NCI-H2107 treated with DMSO at 0.1 percent for 48 hours (cell line): ENCODE results near the gene COPG2.
A peak's percentile ranks its signal among the peaks of the same experiment; 100 is the strongest.
"Not testable (repeated sequence)": the region's sequence is repeated elsewhere in the genome, so short reads cannot be mapped to it uniquely, and the experiment has no call there.

ENCODE experiments used
- DNase-seq: peaks from one replicate; lab custom pipeline; 2025; ENCODE audit not compliant: unreplicated experiment; lab: John Stamatoyannopoulos, UW

Gene COPG2

GRCh38 chr7:130566168-130566897 is 102.2 kb downstream of the COPG2 start:
- no peak for DNase-seq

- peak; percentile 41 for DNase-seq
These were observed 107.6 kb downstream of the COPG2 start for GRCh38 chr7:130560972-130561371.

DNA sequence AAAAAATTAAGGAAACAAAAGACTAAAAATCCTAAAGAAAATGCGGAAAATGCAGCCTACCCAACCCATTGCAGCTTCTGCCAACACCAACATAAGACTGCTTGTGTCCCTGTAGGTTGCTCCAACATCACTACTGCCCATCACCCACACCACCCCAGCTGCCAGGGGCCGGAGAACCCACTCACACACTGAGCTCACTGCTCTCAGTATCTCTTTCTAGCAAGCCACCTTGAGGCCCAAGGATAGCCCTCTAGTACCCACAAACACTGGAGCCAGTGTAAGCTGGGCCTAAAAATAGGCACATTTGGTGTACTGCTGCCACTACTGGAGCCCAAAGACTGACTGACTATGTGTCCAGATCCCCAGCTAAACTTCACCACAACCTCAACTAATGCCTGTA is 109.4 kb downstream of the COPG2 start:
- DNase-seq: no peak

GRCh38 chr7:130554481-130554880 is 114.1 kb downstream of the COPG2 start:
- no peak for DNase-seq

- DNase-seq: no peak
These were observed 115.0 kb downstream of the COPG2 start for GRCh38 chr7:130553398-130554029.

DNA sequence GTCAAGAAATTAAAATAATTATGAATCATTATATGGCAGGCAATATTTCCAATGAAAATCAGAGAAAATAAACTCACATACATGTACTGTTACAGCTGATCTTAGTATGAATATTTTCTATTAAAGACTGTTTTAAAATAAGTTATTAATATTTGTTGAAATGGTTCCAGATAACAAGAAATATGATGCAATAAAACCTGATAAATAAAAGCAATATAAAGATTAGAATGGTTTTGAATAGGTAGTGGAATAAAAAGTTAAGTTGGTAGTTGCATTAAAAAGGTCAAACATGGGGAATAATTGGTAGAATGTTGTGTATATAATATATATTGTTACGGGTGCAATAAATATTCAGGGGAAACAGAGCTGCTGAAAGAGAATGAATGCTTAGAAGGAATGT is 124.2 kb downstream of the COPG2 start:
- no peak for DNase-seq

DNA sequence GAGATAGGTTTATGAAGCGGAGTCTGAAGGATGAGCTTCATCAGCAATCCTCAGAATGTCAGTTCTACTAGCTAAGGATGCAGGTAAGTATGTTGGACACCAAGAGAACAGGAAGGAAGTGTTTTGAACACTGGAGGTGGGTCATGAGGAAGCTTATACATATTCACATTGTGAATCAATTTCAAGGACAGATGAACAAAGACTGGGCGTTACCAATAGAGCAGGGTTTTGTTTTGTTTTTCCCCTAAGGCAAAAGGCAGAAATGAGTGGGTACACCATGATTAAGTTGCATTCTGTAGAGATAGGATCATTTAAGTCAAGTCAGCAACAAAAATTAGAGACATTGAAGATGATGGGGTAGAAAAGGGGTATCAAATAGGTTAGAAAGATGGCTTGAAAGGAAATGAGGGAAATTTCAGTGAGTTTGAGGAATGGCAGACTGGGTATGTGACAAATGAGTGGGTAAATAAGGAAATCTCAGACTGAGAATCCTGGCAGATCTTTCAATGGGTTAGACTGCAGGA is 125.0 kb downstream of the COPG2 start:
- no peak for DNase-seq

DNA sequence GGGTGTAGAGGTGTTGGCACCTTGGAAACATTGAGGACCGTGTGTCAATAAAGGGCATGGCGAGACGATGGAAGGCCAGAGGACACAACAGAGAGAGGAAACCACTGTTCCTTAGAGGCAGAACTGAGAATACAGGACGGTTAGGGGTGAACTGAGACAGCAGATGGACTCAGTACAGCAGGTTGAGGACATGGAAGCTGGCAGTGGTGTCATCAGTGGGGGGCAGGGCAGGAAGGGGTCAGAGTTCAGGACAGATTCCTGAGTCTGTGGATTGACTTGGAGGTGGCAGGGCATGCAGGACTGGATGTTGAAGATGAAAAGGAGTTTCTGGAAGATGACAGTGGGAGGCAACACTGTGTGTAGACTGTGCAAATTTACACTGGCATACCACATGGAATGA is 126.3 kb downstream of the COPG2 start:
- not testable (repeated sequence) for DNase-seq

DNA sequence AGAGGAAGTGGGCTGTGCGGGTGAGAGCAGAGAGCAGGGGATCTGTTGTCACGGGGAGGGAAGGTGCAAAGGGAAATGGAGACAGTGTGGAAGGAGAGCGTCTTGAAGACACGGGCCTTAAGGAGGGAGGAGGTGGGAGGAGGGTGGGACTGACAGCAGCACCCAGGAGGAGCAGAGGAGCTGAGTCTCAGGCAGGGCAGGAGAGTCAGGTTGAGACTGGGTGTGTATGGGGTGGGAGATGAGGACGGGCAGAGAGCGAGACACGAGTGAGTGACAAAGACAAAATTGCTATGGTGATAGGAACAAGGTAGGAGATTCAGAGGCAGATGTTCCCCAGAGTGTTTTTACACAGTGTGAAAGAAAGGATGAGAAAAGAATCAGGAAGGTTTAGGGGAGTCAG is 127.3 kb downstream of the COPG2 start:
- DNase-seq: not testable (repeated sequence)

GRCh38 chr7:130537894-130538293 is 130.7 kb downstream of the COPG2 start:
- DNase-seq: not testable (repeated sequence)

DNA sequence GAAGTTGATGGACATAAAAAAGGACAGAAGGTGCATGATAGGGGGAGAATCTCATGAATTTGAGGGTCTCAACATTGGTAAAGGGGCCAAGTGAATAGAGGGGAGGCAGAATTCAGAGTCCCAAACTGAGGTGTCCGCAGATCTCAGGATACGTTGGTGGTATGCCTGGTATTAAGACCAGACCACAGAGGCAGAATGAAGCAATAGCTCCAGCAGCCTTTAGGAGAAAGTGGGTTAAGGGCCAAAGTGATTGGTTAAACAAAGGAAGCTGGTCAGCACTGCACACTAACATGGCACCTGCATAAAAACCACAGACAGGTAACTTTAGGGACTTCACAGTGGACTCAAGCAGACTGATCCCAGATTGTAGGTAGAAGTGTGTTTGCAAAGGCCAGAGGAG is 139.1 kb downstream of the COPG2 start:
- DNase-seq: no peak

DNA sequence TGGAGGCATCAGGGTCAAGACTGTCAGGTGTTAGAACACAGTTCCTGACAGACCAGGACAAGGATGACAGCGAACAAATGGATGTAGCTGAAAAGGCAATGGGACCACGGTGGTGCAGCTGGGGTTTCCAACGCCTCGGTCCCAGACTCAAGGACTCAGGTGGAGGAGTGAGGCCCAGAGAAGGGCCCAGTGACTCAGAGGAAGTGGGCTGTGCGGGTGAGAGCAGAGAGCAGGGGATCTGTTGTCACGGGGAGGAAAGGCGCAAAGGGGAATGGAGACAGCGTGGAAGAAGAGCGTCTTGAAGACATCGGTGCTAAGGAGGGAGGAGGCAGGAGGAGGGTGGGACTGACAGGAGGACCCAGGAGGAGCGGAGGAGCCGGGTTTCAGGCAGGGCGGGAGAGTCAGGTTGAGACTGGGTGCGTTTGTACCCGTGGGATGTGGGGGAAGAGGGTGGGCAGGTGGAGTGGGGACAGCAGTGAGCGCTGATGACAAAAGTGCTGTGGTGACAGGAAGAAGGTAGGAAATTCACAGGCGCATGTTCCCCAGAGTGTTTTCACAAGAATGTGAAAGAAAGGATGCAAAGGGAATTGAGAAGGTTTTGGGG is 140.7 kb downstream of the COPG2 start:
- DNase-seq: not testable (repeated sequence)

- no peak for DNase-seq
These were observed 143.9 kb downstream of the COPG2 start for GRCh38 chr7:130524628-130525027.

DNA sequence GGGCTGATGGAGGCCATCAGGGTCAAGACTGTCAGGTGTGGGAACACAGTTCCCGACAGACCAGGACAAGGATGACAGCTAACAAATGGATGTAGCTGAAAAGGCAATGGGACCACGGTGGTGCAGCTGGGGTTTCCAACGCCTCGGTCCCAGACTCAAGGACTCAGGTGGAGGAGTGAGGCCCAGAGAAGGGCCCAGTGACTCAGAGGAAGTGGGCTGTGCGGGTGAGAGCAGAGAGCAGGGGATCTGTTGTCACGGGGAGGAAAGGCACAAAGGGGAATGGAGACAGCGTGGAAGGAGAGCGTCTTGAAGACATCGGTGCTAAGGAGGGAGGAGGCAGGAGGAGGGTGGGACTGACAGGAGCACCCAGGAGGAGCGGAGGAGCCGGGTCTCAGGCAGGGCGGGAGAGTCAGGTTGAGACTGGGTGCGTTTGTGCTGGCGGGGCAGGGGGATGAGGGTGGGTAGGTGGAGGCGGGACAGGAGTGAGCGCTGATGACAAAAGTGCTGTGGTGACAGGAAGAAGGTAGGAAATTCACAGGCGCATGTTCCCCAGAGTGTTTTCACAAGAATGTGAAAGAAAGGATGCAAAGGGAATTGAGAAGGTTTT is 144.9 kb downstream of the COPG2 start:
- not testable (repeated sequence) for DNase-seq

- DNase-seq: no peak
These were observed 147.1 kb downstream of the COPG2 start for GRCh38 chr7:130521258-130521951.

GRCh38 chr7:130515315-130516040 is 153.1 kb downstream of the COPG2 start:
- no peak for DNase-seq

DNA sequence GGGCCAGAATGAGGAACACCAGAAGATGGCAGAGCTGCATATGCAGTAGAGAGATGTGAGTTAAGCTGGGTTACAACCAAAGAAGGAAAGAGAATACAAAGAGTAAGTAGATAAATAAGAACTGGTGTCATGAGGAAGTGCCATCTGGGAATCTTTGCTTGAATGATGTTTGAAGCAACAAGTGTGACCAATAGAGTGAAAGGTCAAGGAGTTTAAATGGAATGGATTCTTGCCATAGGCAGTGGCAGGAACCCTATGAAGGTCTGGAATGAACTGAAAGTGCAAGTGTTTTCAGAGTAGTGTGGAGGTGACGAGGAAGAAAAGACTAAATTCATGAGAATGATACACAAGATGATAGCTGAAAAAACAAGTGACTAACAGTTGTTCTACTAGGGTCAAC is 155.1 kb downstream of the COPG2 start:
- no peak for DNase-seq

- DNase-seq: not testable (repeated sequence)
These were observed 156.5 kb downstream of the COPG2 start for GRCh38 chr7:130512038-130512437.

DNA sequence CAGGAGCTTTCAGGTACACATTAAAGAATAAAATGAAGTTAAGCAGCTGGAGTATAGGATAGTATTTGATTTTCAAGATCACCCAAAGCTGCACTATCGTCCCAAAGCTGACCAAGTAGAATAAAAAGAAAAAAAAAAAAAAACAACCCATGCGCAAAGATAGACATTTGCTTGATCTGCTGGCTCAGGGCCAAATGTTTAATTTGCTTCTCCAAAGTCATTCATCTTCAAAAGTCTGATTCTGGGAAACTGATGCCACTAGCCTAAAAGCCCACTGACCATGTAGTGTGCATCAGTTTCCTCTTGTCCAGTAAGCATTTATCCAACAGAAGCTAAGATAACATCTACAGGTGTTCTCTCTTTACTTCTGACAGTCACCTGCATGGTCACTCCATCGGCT is 162.2 kb downstream of the COPG2 start:
- no peak for DNase-seq

GRCh38 chr7:130505753-130506152 is 162.8 kb downstream of the COPG2 start:
- no peak for DNase-seq
